AG04449 (cell line): ENCODE measurements around the gene RAI1.

ENCODE experiments used
- CTCF ChIA-PET: fragments of 350-600 bp; formaldehyde crosslinking; extraction: SDS; loops from one replicate; lab custom pipeline; 2021; ENCODE audit warnings: antibody characterized with exemption; lab: Yijun Ruan, JAX
- POLR2A ChIA-PET: fragments of 400-600, 350-600 bp; formaldehyde crosslinking; extraction: SDS; loops from one replicate; lab custom pipeline; 2020; ENCODE audit warnings: antibody characterized with exemption, inconsistent platforms; lab: Yijun Ruan, JAX
- DNase-seq: peaks from one replicate; pipeline ENCODE4 v3.0.0-alpha.2; 2010; ENCODE audit warnings: low read depth, low spot score
- H3K4me3 ChIP-seq: 2 replicates; pipeline ENCODE4 v1.5.1; 2011; ENCODE audit warnings: low read depth, mild to moderate bottlenecking, control low read depth, low read length
- TF ChIP-seq, protein P1 (sequence below): IDR thresholded peaks from one replicate; pipeline ENCODE4 v1.5.1; 2011; ENCODE audit warnings: mild to moderate bottlenecking, moderate library complexity, low read length, control low read depth, inconsistent platforms; ENCODE audit not compliant: insufficient read depth; ENCODE audit errors: missing control alignments

Gene RAI1

DNA sequence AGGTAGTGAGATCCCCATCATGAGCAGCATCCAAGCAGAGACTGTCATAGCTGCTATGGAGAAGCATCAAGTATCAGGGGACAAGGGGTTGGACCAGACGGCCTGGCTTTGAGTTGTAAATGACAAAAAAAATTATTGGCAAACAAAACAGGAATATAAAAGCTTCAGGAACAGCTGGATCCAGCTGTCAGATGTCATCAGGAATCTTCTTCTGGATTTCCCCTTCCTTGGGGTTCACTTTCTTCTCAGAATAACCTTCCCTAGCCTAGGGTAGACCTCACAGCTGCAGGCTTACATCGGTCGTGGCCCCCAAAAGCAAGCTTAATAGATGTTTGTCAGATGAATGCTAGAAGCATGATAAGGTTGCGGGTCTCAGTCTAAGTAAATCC, 17.2 kb upstream of the RAI1 start:
- H3K4me3 ChIP-seq: no peak overlapping the region
- TF ChIP-seq, protein P1, sequence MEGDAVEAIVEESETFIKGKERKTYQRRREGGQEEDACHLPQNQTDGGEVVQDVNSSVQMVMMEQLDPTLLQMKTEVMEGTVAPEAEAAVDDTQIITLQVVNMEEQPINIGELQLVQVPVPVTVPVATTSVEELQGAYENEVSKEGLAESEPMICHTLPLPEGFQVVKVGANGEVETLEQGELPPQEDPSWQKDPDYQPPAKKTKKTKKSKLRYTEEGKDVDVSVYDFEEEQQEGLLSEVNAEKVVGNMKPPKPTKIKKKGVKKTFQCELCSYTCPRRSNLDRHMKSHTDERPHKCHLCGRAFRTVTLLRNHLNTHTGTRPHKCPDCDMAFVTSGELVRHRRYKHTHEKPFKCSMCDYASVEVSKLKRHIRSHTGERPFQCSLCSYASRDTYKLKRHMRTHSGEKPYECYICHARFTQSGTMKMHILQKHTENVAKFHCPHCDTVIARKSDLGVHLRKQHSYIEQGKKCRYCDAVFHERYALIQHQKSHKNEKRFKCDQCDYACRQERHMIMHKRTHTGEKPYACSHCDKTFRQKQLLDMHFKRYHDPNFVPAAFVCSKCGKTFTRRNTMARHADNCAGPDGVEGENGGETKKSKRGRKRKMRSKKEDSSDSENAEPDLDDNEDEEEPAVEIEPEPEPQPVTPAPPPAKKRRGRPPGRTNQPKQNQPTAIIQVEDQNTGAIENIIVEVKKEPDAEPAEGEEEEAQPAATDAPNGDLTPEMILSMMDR: no peak
- POLR2A ChIA-PET: no interaction called here
- DNase-seq: no peak
- CTCF ChIA-PET: interaction anchor here (0.9 to 1.5 kb wide), 3 partner anchors 16 to 197 kb away, joined by 3 to 8 read pairs (median 5); partner anchors contain the start of gene RAI1

DNA sequence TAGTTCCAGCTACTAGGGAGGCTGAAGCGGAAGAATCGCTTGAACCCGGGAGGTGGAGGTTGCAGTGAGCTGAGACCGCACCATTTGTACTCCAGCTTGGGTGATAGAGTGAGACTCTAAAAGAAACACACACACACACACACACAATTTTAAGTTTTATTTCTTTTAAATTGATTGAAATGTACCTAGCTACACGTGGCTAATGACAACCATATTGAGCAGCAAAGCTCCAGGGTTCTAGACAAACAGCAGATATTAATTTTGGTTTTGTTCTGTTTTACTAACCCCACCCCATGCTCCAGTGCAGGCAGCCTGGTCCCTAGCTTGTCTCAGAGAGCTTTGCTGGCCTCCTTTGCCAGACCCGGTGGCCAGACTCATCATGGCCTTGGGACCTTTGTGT, 16.0 kb upstream of the RAI1 start:
- H3K4me3 ChIP-seq: no peak overlapping the region
- DNase-seq: no peak
- ChIA-PET POLR2A (no interaction called here), CTCF (interaction anchor here (0.8 to 4.8 kb wide), 5 partner anchors 14 to 191 kb away, joined by 3 to 33 read pairs (median 6); partner anchors contain the start of gene RAI1)
- TF ChIP-seq, protein P1: no peak

DNA sequence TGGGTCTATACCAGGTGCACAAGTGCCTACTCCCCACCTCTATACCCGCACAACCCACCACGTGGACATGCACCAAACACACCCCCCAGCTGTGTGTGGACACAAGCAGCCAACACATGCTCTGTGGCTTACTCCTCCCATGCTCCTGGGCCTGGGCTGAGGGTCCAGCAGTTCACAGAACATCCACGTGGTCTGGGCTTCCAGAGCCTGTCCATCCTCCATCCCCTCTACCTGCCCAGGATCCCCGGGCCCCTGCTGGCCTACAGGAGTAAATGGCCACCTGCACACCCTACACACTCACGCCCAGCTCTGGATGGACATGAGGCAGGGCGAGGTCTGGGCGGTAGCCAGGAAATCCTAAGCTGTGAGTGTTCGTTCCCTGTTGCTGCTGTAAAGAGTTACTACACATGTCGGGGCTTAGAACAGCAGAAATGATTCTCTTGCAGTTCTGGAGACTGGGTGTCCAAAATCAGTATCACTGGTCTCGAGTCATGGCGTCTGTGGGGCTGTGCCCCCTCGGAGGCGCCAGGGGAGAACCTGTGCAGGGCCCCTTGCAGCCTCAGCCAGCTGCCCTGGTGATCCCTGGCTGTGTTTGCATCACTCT, 15.0 kb upstream of the RAI1 start:
- DNase-seq: peak; percentile 29
- TF ChIP-seq, protein P1: no peak
- POLR2A ChIA-PET: no interaction called here
- CTCF ChIA-PET: interaction anchor here (1.1 to 4.8 kb wide), 6 partner anchors 13 to 312 kb away, joined by 3 to 33 read pairs (median 4); partner anchors contain the start of gene RAI1
- H3K4me3 ChIP-seq: no peak overlapping the region

DNA sequence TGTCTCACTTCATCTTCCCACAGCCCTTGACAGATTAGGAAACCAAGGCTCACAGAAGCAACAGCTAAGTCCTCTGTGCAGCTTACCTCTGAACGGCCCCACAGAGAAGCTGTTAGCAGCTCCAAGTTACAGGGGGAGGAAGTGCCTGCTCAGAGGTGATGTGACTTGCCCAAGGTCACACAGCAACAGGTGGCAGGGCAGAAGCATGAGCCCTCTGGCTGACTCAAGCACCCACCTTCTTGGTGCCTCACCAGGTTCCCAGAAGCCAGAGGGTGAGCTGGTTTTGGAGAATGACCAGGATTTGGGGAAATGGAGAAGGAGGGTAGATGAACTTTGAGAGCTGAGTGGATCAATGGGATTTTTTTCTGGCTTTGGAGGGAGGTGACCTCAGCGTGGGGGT, 14.0 kb upstream of the RAI1 start:
- TF ChIP-seq, protein P1: no peak
- no peak overlapping the region for H3K4me3 ChIP-seq
- ChIA-PET CTCF (interaction anchor here (1.1 to 4.8 kb wide), 4 partner anchors 12 to 313 kb away, joined by 3 to 33 read pairs (median 6); partner anchors contain the start of gene RAI1), POLR2A (no interaction called here)
- no peak for DNase-seq

DNA sequence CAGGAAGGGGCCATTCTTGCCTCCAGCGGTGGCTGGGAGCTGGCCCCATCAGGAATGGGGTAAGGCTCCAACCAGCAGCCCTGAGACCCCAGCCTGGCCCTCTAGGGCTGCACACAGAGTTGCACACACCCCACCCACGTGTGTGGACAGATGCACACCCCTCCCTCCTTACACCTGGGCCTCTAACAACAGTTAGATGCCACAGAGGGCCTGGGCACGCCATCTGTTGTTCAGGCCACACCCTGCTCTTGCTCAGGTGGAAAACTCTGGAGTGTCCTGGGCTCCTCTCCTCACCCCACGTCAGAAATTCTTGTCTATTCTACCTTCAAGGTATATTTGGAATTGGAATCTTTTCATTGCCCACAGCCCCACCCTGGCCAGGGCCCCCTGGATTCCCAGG, 13.3 kb upstream of the RAI1 start:
- no peak for DNase-seq
- TF ChIP-seq, protein P1: no peak
- H3K4me3 ChIP-seq: no peak overlapping the region
- POLR2A ChIA-PET: no interaction called here
- CTCF ChIA-PET: interaction anchor here (1.0 to 4.8 kb wide), 2 partner anchors 12 to 209 kb away, joined by 3 to 33 read pairs; partner anchors contain the start of gene RAI1

DNA sequence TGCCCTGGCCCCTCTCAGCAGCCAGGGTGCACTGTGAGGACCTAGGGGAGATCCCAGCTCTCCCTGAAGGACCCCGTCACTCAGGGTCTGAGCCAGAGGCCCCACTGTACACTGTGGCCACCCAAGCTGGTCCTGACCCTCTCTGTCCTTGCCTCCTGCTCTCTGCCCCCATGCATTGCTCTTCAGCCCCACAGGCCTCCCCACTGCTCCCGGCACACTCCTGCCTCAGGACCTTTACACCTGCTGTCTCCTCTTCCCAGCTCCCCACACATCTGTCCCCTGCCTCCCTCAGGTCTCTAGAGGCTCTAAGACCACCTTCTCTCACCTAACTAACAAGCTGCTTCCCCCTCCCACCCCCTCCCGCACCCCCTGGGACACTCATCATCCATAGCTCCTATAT, 12.9 kb upstream of the RAI1 start:
- CTCF ChIA-PET: interaction anchor here (1.0 to 4.8 kb wide), 2 partner anchors 11 to 209 kb away, joined by 3 to 33 read pairs; partner anchors contain the start of gene RAI1
- TF ChIP-seq, protein P1: no peak
- no peak overlapping the region for H3K4me3 ChIP-seq
- DNase-seq: no peak
- POLR2A ChIA-PET: no interaction called here
